Peyer's patch (tissue), 4 donors: ENCODE measurements around the gene CRKL. TPM values are rescaled to one million over a fixed set of nuclear protein-coding genes. Genes with fewer than 3 reads are reported as not detected.
"Not testable (repeated sequence)": the region's sequence is repeated elsewhere in the genome, so short reads cannot be mapped to it uniquely, and the experiment has no call there.

Experiments used
- DNase-seq, 3 donors: peaks; one replicate each; pipeline ENCODE4 v3.0.0-alpha.2; 2017 to 2019
- H3K27ac ChIP-seq, 4 donors: fragments of 200-600 bp; sonication (generic); one replicate each; pipeline ENCODE4 v1.5.1; 2016 to 2019
- H3K27me3 ChIP-seq, 2 donors: fragments of 200-600 bp; sonication (generic); one replicate each; pipeline ENCODE4 v1.5.1; 2019
- H3K36me3 ChIP-seq, 3 donors: fragments of 200-600 bp; sonication (generic); one replicate each; pipeline ENCODE4 v1.5.1; 2016 to 2019
- H3K4me1 ChIP-seq, 4 donors: fragments of 200-600 bp; sonication (generic); one replicate each; pipeline ENCODE4 v1.5.1; 2016 to 2019
- H3K4me3 ChIP-seq, 4 donors: fragments of 200-600 bp; sonication (generic); 1 replicate in 3 of 4; 2 replicates in 1 of 4; pipeline ENCODE4 v1.5.1; 2016 to 2019; ENCODE audit warnings: mild to moderate bottlenecking in 1 of 4
- H3K9me3 ChIP-seq, 4 donors: fragments of 200-600 bp; sonication (generic); one replicate each; pipeline ENCODE4 v1.5.1; 2016 to 2019; ENCODE audit warnings: mild to moderate bottlenecking in 1 of 4
- CTCF ChIP-seq, 6 experiments: fragments of 450-650 bp in 4 of 6; fragments of 200-600 bp in 2 of 6; sonication (generic) in 1 of 6; IDR thresholded peaks; one replicate each; pipeline ENCODE4 v1.5.1; 2017 to 2019; ENCODE audit warnings: antibody characterized with exemption in 6 of 6, mild to moderate bottlenecking in 3 of 6, moderate library complexity in 1 of 6
- POLR2A ChIP-seq, 2 donors: fragments of 450-650 bp; IDR thresholded peaks; one replicate each; pipeline ENCODE4 v1.5.1; 2017; ENCODE audit warnings: antibody characterized with exemption in 2 of 2, mild to moderate bottlenecking in 2 of 2, moderate library complexity in 2 of 2
- total RNA-seq, 4 donors: library from RNA; depleted of rRNA; stranded (reverse); fragments of >200 nt; gene quantifications; one replicate each; pipeline ENCODE4 v1.1.0, GENCODE V29; 2016

Gene CRKL
- total RNA-seq, 4 donors from 2014 or later, result 39.6 to 58.8 (median 58.2) TPM

DNA sequence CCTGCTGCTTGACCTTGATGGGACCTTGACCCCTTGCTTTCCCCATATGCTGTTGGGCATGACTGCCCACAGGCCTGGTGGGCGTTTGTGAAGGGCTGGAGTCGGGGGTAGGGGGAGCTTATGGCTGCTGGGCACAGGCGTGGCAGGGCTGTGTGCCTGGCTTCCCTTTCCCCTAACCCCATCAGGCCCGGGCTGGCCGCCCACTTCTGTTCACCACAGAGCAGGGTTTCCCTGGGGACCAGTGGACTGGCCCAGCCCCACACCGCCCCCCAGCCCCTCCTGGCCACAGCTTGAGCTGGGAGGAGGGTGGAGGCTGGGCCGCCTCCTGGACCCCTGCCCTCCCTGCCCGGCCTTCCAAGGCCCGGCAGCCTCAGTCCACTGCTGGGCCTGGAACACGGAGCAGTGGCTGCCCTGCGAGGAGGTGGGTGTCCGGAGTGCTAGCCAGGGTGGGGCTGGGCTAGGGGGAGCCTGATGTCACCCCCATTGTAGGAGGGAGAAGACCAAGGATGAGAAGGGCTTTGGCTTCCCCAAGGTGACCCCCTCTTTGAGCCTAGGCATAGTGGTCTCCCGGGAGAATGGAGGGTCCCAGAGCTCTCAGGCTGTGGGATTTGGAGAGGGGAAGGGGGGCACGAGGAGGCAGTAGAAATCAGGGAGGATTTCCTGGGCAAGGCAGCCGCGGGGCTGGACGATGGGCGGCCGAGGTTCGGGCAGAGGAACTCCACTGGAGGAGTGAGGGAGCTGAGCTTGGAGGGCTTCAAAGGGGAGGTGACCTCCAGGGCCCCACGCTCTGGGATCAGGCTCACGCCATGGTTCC, 49.9 kb downstream of the CRKL start, which contains the start of gene AIFM3:
AIFM3 (plus strand) TSS at position 373 of the 814 bp plus-strand sequence. CDS start 690 bp downstream, outside the sequence.
- H3K36me3 ChIP-seq, result no peaks in the 10 kb centered on the region
- no peaks in the 10 kb centered on the region for H3K9me3 ChIP-seq
- H3K4me3 ChIP-seq, result no peak within 1 kb of the TSS
- H3K27me3 ChIP-seq, result no peaks in the 10 kb centered on the region
- no peak within 1 kb of the TSS for H3K27ac ChIP-seq
- peaks cover 6 to 18% (median 15%) of the 10 kb centered on the region in 4 donors for H3K4me1 ChIP-seq
- TF ChIP-seq CTCF (IDR thresholded peaks at IDR 0.05) (no peak), POLR2A (IDR thresholded peaks at IDR 0.05) (no peak)
- DNase-seq, result no peak

- Histone ChIP-seq H3K4me1 (peaks cover 6 to 18% (median 15%) of the 10 kb centered on the region in 4 donors), H3K27ac (no peak overlapping the region), H3K4me3 (no peak overlapping the region)
Observed at GRCh38 chr22:20967697-20968211, 50.5 kb downstream of the CRKL start.

DNA sequence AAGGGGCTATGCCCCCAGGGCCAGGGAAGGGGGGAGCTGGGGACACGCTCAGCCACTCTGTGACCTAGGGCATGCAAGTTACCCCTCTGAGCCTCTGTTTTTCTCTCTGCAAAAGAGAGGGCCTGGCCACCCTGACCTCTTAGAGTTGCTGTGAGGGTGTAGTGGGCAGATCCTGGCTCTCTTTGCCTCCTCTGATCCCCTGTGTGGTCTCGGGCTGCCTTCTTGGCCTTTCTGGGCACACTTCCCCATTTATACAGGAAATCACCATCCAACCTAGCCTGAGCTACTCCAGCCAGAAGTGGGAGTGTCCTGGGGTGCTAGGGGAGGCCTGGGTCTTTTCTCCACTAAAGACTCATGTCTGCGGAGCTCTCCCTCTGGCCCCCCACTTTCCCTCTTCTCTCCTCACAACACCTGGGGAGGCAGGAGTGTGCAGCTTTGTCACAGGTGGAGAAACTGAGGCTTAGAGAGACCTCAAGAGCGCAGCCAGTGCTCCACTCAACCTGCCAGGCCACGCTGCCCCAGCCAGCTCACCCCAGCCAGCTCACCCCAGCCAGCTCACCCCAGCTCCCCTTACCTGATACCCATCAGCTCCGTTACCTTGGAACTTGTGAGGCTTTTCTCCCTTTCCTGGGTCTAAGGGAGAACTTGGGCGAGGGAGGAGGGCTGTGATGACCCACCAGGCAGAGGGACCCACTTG, 51.2 kb downstream of the CRKL start:
- no peak for DNase-seq
- peaks cover 6 to 18% (median 15%) of the 10 kb centered on the region in 4 donors for H3K4me1 ChIP-seq
- no peak overlapping the region for H3K27ac ChIP-seq
- no peaks in the 10 kb centered on the region for H3K9me3 ChIP-seq
- no peaks in the 10 kb centered on the region for H3K36me3 ChIP-seq
- no peaks in the 10 kb centered on the region for H3K27me3 ChIP-seq
- TF ChIP-seq CTCF (IDR thresholded peaks at IDR 0.05) (no peak), POLR2A (IDR thresholded peaks at IDR 0.05) (no peak)
- H3K4me3 ChIP-seq, result no peak overlapping the region

More at GRCh38 chr22:20967697-20968211, 50.5 kb downstream of the CRKL start:
- H3K36me3 ChIP-seq, result no peaks in the 10 kb centered on the region
- H3K9me3 ChIP-seq, result no peaks in the 10 kb centered on the region
- TF ChIP-seq CTCF (IDR thresholded peaks at IDR 0.05) (no peak), POLR2A (IDR thresholded peaks at IDR 0.05) (no peak)
- no peak for DNase-seq
- no peaks in the 10 kb centered on the region for H3K27me3 ChIP-seq

GRCh38 chr22:20970939-20971657, 53.9 kb downstream of the CRKL start:
- Histone ChIP-seq H3K4me1 (peaks cover 0 to 5% (median 0%) of the 10 kb centered on the region in 4 donors), H3K9me3 (no peaks in the 10 kb centered on the region), H3K36me3 (no peaks in the 10 kb centered on the region), H3K27me3 (no peaks in the 10 kb centered on the region), H3K4me3 (no peak overlapping the region), H3K27ac (no peak overlapping the region)
- no peak for DNase-seq
- TF ChIP-seq POLR2A (IDR thresholded peaks at IDR 0.05), result no peak
- no peak for TF ChIP-seq CTCF (IDR thresholded peaks at IDR 0.05)

DNA sequence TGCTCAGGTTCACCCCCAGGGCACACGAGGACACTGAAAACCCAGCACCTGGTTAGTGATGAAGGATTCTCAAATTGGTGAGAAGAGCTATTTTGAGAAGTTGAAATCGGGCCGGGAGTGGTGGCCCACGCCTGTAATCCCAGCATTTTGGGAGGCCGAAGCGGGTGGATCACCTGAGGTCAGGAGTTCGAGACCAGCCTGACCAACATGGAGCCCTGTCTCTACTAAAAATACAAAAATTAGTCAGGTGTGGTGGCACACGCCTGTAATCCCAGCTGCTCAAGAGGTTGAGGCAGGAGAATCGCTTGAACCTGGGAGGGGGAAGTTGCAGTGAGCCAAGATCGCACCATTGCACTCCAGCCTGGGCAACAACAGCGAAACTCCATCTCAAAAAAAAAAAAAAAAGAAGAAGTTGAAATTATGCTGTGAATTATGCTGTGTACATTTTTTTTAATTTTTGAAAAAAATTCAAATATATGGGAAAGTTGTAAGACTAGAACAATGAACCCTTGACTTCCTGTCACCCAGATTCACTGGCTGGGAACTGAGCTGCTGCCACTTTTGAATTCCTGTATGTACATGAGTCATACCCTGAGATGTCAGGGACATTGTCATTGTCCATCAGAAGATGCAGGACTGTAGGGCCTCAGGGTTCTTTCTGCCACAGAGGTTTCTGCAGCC, 54.9 kb downstream of the CRKL start:
- H3K4me3 ChIP-seq, H3K4me1 ChIP-seq, DNase-seq, H3K27me3 ChIP-seq, H3K9me3 ChIP-seq, H3K27ac ChIP-seq, H3K36me3 ChIP-seq: not testable (repeated sequence)
